Measurements from ENCODE around the gene DPP7. TPM values are rescaled to one million over a fixed set of nuclear protein-coding genes. Genes with fewer than 3 reads are reported as not detected.

The DPP7 gene
- total RNA-seq (2022) (139 and 157 TPM in 2 replicates), Bru-seq, nascent RNA (percentile 48 among the genes with signal in this experiment), BruChase-seq, experiment 1, labeled RNA remaining after a 6-hour chase (percentile 77 among the genes with signal in this experiment), BruChase-seq, experiment 2, labeled RNA remaining after a 2-hour chase (percentile 60 among the genes with signal in this experiment)
- long read RNA-seq, transcript DPP7-201 (13 exons, 1,590 nt) = major isoform, 159 of 318 reads
- long read RNA-seq, partial matches to known transcripts = 40 of 318 reads
- long read RNA-seq, other reads (novel, unspliced or antisense) = 117 of 318 reads

DNA sequence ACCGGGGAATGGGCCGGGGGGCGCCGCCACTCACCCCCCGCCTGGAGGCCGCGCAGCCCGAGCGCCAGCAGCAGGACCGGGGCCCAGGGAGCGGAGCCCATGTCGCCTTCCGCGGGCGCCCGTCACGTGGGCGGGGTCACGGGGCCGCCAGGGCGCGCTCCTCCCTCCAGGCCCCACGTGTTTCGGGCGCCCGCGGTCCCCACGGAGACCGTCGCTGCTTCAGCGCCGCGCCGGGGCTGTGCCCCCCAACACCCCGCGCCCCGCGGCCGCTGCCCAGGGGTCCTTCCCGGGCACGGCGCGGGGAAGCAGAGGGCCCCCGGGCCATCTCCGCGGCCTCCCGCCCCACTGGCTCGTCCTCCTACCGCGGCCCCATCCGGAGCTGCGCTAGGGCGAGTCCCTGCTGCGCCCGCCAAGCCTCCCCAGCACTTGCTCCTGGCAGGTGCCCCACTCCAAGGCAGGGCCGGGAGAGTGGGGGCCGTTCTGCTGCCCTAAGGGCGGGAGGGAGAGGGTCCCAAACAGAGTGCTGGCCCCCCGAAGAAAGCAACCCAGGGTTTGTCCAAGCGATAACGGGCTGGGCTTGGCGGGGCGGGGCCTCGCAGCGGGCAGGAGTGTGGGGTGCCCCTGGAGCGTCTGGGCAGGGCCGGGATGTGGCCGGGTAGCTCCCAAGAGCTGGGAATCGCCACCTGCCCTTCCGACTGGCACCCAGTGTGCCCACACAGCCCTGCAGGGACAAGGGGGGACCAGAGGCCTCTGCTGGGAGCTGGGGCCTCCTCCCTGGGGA lies at the start of gene DPP7:
Gene DPP7 (minus strand): TSS at position 121 of the 781 bp plus-strand sequence. CDS start 20 bp downstream, at position 101.
- Mint-ChIP-seq H3K4me3 (ENCODE audit: unreplicated experiment) (peak within 1 kb of the TSS; percentile 62), H3K36me3 (ENCODE audit: insufficient read depth, unreplicated experiment) (peaks cover 3% of the 10 kb centered on the region), H3K4me1 (ENCODE audit: insufficient read depth, unreplicated experiment) (no peaks in the 10 kb centered on the region), H3K27ac (ENCODE audit: low read depth, unreplicated experiment) (no peak within 1 kb of the TSS), H3K27me3 (ENCODE audit: insufficient read depth, unreplicated experiment) (no peaks in the 10 kb centered on the region), H3K9me3 (ENCODE audit: unreplicated experiment) (no peaks in the 10 kb centered on the region)
- ChIA-PET CTCF (interaction anchor here (0.8 kb wide), 1 partner anchor 12 kb away, joined by 3 read pairs; no protein-coding TSS in a partner anchor), POLR2A (interaction anchor here (0.8 to 2.4 kb wide), 6 partner anchors 11 to 112 kb away, joined by 3 to 12 read pairs (median 4); partner anchors contain the start of genes MAN1B1, RNF224 and SSNA1)
- TF ChIP-seq, protein P1, sequence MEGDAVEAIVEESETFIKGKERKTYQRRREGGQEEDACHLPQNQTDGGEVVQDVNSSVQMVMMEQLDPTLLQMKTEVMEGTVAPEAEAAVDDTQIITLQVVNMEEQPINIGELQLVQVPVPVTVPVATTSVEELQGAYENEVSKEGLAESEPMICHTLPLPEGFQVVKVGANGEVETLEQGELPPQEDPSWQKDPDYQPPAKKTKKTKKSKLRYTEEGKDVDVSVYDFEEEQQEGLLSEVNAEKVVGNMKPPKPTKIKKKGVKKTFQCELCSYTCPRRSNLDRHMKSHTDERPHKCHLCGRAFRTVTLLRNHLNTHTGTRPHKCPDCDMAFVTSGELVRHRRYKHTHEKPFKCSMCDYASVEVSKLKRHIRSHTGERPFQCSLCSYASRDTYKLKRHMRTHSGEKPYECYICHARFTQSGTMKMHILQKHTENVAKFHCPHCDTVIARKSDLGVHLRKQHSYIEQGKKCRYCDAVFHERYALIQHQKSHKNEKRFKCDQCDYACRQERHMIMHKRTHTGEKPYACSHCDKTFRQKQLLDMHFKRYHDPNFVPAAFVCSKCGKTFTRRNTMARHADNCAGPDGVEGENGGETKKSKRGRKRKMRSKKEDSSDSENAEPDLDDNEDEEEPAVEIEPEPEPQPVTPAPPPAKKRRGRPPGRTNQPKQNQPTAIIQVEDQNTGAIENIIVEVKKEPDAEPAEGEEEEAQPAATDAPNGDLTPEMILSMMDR (IDR thresholded peaks at IDR 0.05; ENCODE audit: unreplicated experiment) = no peak
- intact Hi-C loops (cut with micrococcal nuclease) = no loop called here
- BruUV-seq (replicated peaks) = no TSS peak
- DNase-seq (ENCODE audit: unreplicated experiment) = peak; percentile 53

DNA sequence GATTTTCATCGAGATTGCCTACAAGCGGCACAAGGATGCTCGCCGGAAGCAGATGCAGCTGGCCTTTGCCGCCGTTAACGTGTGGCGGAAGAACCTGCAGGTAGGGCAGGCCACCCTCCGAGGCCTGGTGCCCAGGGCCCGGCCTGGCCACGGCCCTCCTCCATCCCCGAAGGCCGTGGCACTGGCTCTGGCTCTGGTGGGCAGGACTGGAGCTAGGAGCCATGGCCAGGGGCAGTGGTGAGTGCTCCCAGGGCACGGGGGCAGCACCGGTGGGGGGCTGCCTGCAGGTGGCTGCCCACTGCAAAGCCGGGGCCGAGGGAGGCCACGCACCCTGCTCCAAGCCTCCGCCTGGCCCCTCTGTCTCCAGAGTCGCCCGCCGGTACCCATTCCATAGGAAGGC lies 49.3 kb upstream of the DPP7 start:
- no peak for DNase-seq (ENCODE audit: unreplicated experiment)
- peak overlapping the region; percentile 68 for H3K4me3 Mint-ChIP-seq (ENCODE audit: unreplicated experiment)
- H3K27me3 Mint-ChIP-seq (ENCODE audit: insufficient read depth, unreplicated experiment) = peaks cover 24% of the 10 kb centered on the region
- ChIA-PET CTCF (interaction anchor here (0.5 to 1.0 kb wide), 2 partner anchors 67 to 73 kb away, joined by 3 read pairs; partner anchors contain the start of gene SLC34A3), POLR2A (no interaction called here)
- no peaks in the 10 kb centered on the region for H3K4me1 Mint-ChIP-seq (ENCODE audit: insufficient read depth, unreplicated experiment)
- H3K9me3 Mint-ChIP-seq (ENCODE audit: unreplicated experiment) = no peaks in the 10 kb centered on the region
- intact Hi-C loops (cut with micrococcal nuclease) = no loop called here
- H3K36me3 Mint-ChIP-seq (ENCODE audit: insufficient read depth, unreplicated experiment) = no peaks in the 10 kb centered on the region
- no peak overlapping the region for H3K27ac Mint-ChIP-seq (ENCODE audit: low read depth, unreplicated experiment)
- BruUV-seq (replicated peaks) = no TSS peak
- TF ChIP-seq, protein P1 (IDR thresholded peaks at IDR 0.05; ENCODE audit: unreplicated experiment) = no peak

DNA sequence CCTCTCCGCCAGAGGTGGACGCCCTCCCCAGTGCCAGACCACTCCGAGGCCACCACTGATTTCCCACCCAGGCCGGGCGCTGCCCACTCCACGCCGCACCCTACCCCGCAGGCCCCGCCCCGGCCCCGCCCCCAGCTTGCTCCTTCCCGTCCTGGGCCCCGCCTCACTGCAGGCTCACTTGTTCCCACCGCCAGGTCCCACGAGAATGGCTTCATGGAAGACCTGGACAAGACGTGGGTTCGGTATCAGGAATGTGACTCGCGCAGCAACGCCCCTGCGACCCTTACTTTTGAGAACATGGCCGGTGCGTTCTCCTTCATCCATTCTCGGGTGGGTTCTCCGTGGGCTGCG lies 48.8 kb upstream of the DPP7 start:
- H3K4me1 Mint-ChIP-seq (ENCODE audit: insufficient read depth, unreplicated experiment) = no peaks in the 10 kb centered on the region
- peaks cover 29% of the 10 kb centered on the region for H3K27me3 Mint-ChIP-seq (ENCODE audit: insufficient read depth, unreplicated experiment)
- no peak overlapping the region for H3K27ac Mint-ChIP-seq (ENCODE audit: low read depth, unreplicated experiment)
- ChIA-PET POLR2A (no interaction called here), CTCF (interaction anchor here (0.5 to 1.0 kb wide), 2 partner anchors 67 to 73 kb away, joined by 3 read pairs; partner anchors contain the start of gene SLC34A3)
- H3K4me3 Mint-ChIP-seq (ENCODE audit: unreplicated experiment) = peak overlapping the region; percentile 68
- H3K36me3 Mint-ChIP-seq (ENCODE audit: insufficient read depth, unreplicated experiment) = no peaks in the 10 kb centered on the region
- no peaks in the 10 kb centered on the region for H3K9me3 Mint-ChIP-seq (ENCODE audit: unreplicated experiment)
- intact Hi-C loops (cut with micrococcal nuclease) = no loop called here
- no TSS peak for BruUV-seq (replicated peaks)
- TF ChIP-seq, protein P1 (IDR thresholded peaks at IDR 0.05; ENCODE audit: unreplicated experiment) = no peak
- peak; percentile 36 for DNase-seq (ENCODE audit: unreplicated experiment)

Measured in MCF 10A (cell line).